GM18951 (cell line): Measurements from ENCODE around the gene ZSCAN26.

Source experiments
- POLR2A ChIP-seq: IDR thresholded peaks from 4 replicates; pipeline ENCODE4 v1.6.1; 2011; ENCODE audit warnings: mild to moderate bottlenecking; ENCODE audit not compliant: insufficient read length, insufficient read depth; ENCODE audit errors: extremely low read depth
- in situ Hi-C: fragments of 300-500 bp; cut with MboI; formaldehyde crosslinking; loops from one replicate; pipeline ENCODE4 v1.12.0; 2022; ENCODE audit warnings: low sequenced_read_pairs, mixed read lengths, inconsistent platforms; ENCODE audit not compliant: unreplicated experiment

The ZSCAN26 gene

GRCh38 chr6:28266962-28267694 is at the start of gene ZSCAN26:
Gene ZSCAN26, plus strand, starts transcription at chr6:28267143. Its CDS starts 4,777 bp downstream, at chr6:28271920.
- peak; percentile 77 for TF ChIP-seq POLR2A
- in situ Hi-C loops = no loop called here

GRCh38 chr6:28217890-28218289 is 49.1 kb upstream of the ZSCAN26 start:
- TF ChIP-seq POLR2A = no peak
- in situ Hi-C loops = no loop called here

- in situ Hi-C loops = no loop called here
Observed at GRCh38 chr6:28218312-28219248, 48.4 kb upstream of the ZSCAN26 start.

GRCh38 chr6:28220257-28221133 is 46.4 kb upstream of the ZSCAN26 start:
- in situ Hi-C loops = no loop called here
- no peak for TF ChIP-seq POLR2A

More at GRCh38 chr6:28218312-28219248, 48.4 kb upstream of the ZSCAN26 start:
- TF ChIP-seq POLR2A = peak; percentile 54

- in situ Hi-C loops = no loop called here
- no peak for TF ChIP-seq POLR2A
Observed at GRCh38 chr6:28224131-28225055, 42.5 kb upstream of the ZSCAN26 start.

GRCh38 chr6:28225056-28225834 is 41.7 kb upstream of the ZSCAN26 start, which contains the start of gene ZSCAN9:
Gene ZSCAN9, plus strand, starts transcription at chr6:28225275. Its CDS starts 1,810 bp downstream, at chr6:28227085.
- peak; percentile 79 for TF ChIP-seq POLR2A
- in situ Hi-C loops = no loop called here

GRCh38 chr6:28226460-28226859 is 40.5 kb upstream of the ZSCAN26 start:
- no peak for TF ChIP-seq POLR2A
- in situ Hi-C loops = no loop called here

GRCh38 chr6:28232785-28233184 is 34.2 kb upstream of the ZSCAN26 start:
- no peak for TF ChIP-seq POLR2A
- in situ Hi-C loops = no loop called here

- TF ChIP-seq POLR2A = no peak
- in situ Hi-C loops = no loop called here
Observed at GRCh38 chr6:28235912-28236452, 31.0 kb upstream of the ZSCAN26 start.

GRCh38 chr6:28239636-28240035 is 27.3 kb upstream of the ZSCAN26 start:
- in situ Hi-C loops = no loop called here
- no peak for TF ChIP-seq POLR2A

GRCh38 chr6:28240471-28240870 is 26.5 kb upstream of the ZSCAN26 start:
- in situ Hi-C loops = no loop called here
- no peak for TF ChIP-seq POLR2A
